ENCODE measurements around the gene BHLHA15.

BHLHA15 gene

DNA sequence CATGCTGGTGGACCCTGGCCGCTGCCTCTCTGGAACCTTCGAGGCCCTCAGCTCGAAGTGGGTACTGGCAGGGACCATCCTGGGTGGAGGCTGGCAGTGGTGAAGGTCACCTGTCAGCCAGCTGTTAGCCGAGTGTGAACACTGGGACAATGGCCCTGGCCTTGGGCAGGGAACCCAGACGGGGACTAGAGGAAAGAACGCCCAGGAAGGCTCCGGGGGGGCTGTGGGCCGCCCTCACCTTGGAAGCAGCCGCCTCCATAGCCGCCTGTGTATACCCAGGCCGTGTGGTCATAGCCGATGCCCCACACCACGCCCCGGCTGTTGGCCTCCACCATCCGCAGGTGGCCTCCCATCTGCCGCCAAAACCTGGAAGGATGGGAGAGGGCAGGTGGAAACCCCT lies 17.6 kb downstream of the BHLHA15 start:
- DNase-seq = no peak

DNA sequence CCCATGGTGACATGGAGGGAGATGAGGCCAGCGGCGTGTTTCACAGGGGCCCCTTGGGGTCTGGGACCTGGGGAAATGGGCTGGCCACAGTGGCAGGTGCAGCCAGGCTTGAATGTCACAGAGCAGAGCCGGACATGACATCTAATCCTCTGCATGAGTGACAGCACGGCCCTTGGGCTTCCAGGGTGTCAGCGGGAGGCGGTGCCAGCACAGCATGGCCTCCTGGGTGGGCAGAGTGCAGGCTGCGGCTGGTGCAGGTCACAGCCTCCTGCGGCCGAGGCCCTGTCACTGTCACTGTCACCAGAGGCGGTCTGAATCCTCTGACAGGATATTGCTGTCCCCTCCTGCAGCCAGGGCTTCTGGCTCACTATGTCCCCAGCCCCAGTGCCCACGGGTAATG lies 18.2 kb downstream of the BHLHA15 start:
- DNase-seq = no peak

DNA sequence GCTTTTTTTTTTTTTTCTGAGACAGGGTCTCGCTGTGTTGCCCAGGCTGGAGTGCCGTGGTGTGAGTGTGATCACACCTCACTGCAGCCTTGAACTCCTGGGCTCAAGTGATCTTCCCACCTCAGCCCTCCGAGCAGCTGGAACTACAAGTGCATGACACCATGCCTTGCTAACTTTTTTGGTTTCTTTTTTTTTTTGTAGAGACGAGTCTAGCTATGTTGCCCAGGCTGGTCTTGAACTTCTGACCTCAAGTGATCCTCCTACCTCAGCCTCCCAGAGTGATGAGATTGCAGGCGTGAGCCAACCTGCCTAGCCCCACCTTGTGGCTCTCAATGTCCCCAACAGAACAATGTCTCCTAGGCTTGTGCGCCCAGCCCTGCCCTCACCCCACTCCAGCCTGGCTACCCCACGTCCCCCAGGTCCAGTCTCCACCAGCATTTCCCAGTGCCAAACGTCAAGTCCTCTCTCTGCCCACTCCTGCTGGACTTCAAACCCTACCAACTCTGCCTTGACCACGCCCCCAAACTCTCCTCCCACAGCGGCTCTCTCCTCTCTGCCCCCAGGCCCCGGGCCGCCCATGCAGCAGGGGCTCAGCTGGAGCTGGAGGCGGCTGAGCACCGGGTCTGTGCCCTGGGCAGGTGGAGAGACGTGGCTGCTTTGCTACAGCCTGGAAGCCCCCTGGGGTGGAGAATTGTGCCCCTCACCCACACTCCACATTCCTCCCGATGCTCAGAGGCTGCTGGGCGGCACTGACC lies 18.9 kb downstream of the BHLHA15 start:
- no peak for DNase-seq

DNA sequence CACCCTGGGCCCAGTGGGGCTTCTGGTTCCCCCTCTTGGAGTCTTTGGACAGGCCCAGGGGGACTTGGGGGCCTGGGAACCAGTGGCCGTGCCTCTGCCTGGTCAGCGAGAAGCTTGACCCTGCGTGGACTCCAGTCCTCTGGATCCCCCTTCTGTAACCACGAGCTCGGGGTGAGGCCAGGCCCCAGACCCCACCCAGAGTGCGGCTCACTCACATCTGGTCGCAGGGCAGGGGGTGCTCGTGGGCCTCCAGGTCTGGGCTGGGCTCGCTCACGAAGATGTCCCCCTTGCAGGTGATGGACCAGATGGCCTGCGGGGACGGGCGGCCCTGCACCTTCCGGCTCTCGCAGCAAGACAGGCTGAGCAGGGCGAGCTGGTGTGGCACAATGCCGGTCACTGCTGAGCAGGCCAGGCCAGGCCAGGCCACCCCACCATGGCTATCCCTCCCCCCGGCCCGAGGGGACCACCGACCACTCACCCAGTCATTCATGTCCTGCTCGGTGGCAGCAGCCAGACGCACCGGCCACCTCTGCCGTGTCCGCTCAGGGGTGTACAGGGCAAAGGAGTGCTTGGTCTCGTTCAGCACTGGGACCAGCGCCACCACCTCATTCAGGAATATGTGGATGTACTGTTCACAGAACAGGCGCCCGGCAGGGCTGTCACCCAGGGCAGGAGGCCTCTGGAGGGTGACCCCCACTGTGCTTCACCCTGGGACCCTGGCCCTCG lies 19.7 kb downstream of the BHLHA15 start:
- DNase-seq = no peak

DNA sequence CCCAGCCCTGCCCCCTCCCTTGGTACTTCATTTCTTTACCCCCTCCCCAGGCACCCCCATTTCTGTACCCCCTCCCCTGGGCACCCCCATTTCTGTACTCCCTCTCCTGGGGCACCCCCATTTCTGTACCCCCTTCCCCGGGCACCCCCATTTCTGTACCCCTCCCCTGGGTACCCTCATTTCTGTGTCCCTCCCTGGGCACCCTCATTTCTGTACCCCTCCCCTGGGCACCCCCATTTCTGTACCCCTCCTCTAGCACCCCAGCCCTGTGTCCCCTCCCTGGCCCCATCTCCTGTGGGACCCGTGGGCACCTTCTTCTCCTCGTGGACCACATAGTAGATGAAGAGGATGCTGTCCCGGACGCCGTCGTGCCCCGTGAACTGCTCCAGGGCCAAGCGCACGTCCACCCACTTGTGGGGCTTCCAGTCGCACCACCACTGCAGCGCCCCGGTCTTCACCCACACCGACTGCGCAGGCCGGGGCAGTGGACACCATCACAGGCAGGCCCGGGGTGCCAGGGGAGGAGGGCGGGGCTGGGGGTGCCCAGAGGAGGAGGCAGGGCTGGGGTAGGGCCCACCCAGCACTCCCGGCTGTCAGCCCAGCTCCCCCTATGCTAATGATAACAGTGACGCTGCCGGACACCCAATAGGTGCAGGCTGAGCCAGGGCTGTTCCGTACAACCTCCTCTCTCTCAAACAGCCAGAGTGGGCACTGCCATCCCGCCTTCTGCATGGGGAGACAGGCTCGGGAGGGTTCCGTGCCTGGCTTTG lies 20.4 kb downstream of the BHLHA15 start:
- no peak for DNase-seq

DNA sequence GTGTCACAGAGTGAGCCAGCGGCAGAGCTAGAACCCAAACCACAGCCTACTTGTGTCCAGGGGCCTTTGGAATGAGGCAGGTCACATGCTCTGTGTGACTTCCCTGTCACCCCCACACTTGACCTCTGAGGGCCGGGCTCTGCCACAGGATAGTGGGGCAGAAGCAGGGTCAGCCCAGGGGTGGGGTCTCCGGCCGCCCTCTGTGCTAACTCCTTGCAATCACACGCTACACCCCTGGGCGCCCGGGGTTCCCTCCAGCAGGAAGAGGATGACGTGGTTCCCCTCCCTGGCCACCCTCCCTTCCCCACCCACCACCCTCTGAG lies 21.0 kb downstream of the BHLHA15 start:
- DNase-seq = no peak

DNA sequence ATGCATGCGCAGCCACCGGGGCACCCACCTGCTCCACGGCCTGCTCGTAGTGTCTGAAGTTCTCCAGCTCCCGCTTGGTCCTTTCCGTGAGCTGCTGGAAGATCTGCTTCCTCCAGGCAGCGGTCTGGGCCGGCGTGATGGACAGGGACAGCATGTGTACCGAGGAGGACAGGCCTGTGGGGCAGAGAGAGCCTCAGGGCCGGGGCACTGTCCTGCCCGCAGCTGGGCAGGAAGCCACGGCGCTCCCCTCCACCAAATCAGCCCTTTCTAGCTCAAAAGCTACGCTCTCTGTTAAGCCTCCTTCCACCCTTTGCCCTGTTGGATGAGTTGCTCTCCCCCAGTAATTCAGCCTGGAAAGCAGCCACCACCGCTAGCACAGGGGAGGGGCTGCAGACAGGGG lies 21.6 kb downstream of the BHLHA15 start:
- no peak for DNase-seq

DNA sequence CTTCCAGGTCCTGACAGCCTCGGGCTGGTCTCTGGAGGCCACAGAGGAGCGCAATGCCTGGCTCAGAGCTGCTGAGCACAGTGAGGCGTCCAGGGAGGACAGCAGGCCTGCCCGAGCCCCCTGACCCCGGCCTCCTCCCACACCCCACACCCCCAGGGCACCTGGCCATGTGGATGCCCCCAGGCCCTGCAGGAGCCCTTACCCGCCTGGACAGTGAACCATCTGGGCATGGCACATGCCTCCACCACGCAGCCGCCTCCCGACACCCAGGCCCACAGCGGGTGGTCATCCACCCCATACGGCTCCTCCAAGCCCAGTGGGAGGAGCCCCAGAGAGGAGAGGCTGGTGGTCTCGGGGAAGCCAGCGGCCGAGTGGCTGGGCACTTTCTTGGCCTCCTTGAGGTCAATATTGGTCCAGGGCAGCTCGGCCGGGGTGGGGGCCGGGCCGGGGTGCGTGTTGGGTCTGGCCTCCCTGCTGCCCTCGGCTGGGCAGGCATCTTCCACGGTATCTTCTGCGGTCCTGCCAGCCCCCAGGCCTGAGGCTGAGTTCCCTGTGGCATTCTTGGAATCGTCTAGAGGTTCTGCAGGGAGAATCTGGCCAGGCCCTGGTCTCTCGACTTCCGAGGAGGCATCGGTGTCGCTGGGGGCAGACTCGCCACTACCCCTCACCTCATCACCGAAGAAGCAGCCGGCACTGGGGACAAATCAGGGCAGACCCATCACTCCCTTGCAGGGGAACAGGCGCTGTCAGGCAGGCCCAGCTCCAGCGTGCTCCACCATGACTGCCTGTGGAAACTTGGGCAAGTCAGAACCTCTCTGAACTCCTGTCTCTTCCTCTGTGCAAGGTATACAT lies 22.2 kb downstream of the BHLHA15 start:
- DNase-seq = no peak

DNA sequence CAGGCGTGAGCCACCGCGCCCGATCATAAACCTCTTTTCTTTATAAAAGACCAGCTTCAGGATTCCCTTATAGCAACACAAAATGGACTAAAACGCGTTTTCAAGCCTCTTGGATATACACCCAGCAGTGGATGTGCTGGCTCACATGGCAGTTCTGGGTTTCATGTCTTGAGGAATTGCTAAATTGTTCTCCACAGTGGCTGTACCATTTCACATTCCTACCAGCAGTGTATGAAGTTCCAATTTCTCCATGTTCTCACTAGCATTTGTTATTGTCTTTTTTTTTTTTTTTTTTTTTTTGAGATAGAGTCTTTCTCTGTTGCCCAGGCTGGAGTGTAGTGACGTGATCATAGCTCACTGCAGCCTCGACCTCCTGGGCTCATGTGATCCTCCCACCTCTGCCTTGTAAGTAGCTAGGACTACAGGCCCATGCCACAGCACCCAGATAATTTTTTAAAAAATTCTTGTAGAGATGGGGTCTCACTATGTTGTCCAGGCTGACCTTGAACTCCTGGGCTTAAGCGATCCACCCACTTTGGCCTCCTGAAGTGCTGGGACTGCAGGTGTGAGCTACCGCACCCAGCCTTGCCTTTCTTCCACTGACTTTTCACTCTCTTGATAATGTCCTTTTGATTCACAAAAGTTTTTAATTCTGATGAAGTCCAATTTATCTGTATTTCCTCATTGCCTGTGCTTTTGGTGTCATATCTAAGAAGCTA lies 23.3 kb downstream of the BHLHA15 start:
- DNase-seq = no peak

DNA sequence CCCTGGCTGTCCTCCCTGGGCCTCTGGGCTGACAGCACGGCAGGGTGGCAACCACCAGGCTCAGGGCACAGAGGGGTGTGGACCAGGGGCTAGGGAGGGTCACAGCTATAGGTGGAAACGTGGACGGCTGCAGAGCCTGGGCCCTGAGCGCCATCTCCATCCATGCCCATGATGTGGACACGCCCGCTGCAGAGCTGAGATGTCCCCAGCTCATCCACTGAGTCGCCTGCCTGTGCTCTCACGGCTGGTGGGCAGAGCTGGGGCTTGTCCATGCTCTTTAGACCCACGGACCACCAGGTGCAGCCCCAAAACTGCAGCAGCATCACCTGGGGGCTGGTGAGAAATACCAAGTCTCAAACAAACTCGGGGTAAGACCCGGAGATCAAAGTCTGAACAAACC lies 24.7 kb downstream of the BHLHA15 start:
- no peak for DNase-seq

DNA sequence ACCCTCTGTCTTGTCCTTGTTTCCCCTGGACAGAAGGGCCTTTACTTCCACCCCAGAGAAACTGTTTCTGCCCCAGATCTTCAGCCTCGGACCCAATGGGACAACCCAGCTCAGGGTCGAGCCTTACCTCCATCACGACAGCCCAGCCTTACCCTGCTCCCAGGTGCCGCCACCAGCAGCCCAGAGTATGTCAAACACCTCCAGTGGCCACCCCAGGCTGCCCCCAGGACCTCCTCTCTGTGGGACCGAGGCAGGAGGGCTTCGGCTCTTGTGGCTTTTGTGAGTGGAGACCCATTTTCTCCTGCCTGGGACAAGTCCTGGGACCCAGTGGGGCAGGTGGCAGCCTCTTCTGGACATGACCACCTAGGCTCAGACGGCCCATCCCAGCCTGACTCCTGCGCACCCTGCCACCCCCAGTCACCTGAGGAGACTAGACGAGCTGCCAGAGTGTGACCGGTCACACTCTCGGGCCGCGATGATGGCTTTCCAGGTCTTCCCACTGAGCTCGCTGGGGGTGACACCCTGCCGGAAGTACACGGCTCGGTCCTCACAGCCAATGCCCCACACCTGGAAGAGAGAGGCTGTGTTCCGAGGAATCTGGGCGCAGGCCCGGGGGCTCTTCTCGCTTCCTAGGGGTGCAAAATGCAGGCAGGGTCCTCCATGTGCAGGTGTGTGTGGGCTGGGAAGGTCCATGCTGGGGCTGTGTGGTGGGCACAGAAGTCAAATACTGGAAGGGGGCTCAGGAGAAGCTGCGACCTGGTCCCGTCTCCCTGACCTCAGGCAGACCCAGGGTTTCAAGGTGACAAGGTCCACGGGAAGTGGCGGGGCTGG lies 25.3 kb downstream of the BHLHA15 start:
- no peak for DNase-seq

DNA sequence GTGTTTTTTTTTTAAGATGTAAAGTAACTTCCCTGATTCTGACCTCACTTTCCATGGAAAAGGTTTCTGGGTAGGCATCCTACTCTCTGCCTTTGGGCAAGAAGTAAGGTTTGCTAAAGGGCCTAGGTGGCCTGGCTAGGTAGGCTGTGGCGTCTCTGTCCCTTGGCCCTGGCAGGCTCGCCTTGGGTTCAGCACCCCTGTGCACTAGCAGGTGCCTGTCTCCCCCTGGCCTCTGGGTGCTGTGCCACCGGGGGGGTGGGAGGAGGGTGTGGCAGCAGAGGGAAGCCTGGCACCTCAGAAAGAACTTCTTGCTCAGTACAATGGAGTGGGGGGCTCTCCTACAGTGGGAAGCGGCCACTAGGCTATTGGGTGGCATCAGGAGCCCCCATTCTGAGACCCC lies 26.8 kb downstream of the BHLHA15 start:
- DNase-seq = no peak

DNA sequence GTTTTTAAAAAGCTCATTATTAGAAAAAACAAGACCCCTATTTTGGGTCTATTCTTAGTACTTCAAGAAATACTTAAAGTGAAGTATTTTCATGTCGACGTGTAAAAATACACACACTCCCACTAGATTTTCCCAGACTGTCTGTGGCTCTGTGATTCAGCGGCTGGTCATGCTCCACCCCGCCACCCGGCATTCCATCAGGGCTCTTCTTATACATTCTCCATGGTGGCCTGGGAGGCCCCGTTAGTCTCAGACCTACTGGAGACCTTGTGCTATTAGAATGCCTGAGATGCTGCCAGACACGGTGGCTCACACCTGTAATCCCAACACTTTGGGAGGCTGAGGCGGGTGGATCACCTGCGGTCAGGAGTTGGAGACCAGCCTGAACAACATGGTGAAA lies 27.7 kb downstream of the BHLHA15 start:
- DNase-seq = no peak

DNA sequence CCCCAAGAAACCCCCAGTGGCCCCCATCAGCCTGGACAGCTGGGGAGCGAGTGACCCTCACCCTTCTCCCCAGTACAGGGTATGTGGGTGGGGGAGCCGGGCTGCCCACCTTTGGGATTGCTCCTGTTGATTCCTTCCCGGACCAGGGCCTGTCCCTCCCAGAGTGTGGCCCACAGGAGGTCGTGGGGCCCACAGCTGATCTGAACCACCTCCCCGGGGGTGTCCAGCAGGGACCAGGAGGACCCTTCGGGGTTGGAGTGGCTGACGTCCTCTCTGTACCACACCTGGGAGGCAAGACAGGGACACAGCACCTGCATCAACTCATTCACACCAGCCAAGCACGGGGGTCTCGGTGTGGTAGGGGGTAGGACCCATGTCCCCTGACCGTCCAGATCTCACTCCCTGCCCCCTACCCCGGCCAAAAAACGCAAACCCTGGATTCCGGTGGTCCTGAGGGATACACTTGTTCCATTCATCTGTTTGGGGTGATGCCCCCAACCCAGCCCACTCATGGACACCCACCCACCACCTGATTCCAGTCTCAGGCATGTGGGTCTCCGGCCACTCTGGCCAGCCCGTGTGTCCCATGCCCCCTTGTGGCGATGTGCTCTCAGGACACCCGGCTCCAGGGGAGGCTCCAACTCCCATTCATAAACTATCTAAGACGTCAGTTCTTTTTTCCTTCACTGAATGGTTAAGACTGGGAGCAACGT lies 29.9 kb downstream of the BHLHA15 start:
- no peak for DNase-seq

DNA sequence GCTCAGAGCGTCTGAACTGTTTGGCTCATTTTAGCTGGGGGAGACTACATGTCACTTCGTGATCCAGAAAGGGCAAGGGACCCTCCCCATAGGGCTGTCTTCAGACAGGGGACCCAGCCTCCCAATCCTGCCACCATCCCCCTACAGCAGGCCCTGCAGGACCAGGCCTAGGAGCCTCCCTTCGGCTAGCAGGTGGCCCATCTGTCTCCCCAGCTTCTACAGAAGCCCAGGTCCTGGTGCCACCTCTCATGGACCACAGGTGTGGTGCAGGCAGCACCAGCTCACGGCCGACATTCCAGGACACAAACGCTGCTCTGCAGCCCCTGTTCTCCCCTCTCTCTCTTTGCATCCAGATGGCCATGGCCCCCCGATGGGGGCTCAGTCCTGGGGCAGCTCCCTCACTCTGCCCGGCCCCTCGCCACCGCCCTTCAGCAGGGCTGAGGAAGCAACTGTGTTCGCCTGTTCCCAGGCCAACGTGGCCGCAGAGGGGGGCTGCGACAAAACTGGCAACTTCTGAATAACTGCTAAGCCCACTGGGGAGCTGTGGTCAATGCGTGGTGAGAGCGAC lies 30.5 kb downstream of the BHLHA15 start:
- no peak for DNase-seq

DNA sequence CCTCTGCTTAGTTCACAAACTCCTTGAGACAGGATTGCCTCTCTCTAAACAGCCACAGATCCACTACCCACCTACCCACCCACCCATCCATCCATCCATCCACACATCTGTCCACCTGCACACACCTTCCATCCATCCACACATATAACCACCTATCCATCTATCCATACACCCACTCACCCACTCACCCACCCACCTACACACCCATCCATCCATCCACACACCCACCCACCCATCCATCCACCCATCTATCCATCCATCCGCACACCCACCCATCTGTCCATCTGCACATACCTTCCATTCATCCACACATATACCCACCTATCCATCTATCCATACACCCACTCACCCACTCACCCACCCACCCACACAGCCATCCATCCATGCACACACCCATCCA lies 31.1 kb downstream of the BHLHA15 start:
- no peak for DNase-seq

DNA sequence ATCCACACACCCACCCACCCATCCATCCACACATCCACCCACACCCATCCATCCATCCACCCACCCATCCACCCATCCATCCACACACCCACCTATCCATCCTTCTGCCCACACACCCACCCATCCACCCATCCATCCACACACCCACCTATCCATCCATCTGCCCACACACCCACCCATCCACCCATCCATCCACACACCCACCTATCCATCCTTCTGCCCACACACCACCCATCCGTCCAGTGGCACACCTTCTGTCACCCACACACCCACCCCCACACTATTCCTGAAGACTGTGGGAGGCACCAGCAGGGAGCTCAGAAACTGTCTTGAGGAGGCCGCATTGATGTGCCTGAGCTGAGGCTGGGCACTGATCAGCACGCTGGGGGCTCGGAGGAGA lies 31.7 kb downstream of the BHLHA15 start:
- DNase-seq = no peak

DNA sequence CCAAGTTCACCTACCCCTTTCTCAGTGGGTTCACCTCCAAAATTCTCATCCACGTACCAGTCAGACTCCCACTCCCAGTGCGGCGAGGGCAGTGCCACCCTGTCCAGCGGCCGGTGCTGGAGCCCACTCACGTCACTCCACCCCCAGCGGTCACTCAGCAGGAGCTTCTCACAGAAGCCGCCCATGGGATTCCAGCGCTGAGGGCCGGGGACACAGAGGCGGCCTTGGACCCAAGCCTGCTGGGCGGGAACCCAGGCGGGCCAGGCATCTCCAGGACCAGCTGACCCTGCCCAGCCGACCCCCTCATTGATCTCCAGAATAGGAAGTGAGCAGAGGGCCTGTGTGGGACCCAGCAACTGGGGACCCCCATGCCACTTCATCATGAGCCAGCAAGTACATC lies 33.6 kb downstream of the BHLHA15 start:
- DNase-seq = no peak

DNA sequence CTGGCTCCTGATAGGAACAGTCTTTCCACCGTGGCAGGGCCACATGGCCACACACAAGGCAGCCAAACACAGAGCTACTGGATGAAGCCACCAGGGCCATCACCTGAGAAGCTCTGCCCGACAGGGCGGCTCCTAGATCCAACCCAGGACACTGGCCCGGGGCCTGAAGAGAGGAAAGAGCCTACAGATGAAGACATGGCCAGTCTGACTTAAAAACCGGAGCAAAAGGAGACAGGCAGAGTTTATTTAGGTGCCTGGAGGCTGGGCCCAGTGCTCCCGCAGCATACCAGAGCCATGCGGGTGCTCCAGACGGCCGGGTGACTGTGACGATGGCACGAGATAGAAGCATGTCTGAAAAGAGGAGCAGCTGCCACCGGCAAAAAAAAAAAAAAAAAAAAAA lies 36.9 kb downstream of the BHLHA15 start:
- DNase-seq = no peak

DNA sequence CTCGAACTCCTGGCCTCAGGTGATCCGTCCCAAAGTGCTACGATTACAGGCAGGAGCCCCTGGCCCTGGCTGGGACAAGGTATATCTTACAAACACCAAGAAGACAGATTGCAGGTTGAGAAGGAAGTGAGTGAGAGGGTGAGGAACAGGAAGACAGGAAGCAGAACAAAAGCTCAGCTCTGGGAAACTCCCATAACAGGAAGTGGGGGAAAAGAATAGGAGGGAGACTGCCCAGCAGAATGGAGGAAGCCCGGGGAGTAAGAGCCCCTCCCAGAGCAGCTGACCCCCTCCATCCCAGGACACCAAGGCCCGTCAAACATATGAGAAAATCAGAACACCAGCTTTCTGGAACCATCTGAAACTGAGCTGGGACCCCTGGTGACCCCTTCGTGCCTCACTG lies 37.9 kb downstream of the BHLHA15 start:
- DNase-seq = no peak

DNA sequence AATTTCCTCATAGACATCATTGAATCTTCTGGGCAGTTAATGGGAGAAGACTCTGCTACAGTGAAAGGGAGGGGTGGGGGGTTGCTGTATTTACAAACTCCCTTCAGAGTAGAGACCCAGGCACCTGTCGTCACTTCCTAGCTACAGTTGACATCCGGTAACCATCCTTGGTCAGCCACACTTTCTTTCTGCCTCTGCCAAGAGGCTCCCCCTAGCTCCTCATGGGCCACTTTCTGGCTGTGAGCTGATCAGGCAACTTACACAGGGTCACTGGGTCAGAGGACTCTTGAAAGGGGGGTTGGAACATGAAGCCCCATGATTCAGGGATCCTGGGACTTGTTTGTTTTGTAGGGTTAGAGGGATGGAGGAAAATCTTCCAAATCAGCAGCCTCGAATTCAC lies 39.5 kb downstream of the BHLHA15 start:
- no peak for DNase-seq

Data from GDM1 (cell line).